Erythroblast (primary cell): ENCODE data around the gene CYP46A1.

ENCODE experiments used
- GATA1 ChIP-seq: IDR thresholded peaks from 2 replicates; pipeline ENCODE4 v1.6.1; 2011; ENCODE audit warnings: low read depth, mild to moderate bottlenecking, control low read depth, low read length, moderate library complexity
- POLR2A ChIP-seq: IDR thresholded peaks from 2 replicates; pipeline ENCODE4 v1.6.1; 2011; ENCODE audit warnings: mild to moderate bottlenecking, low read length

DNA sequence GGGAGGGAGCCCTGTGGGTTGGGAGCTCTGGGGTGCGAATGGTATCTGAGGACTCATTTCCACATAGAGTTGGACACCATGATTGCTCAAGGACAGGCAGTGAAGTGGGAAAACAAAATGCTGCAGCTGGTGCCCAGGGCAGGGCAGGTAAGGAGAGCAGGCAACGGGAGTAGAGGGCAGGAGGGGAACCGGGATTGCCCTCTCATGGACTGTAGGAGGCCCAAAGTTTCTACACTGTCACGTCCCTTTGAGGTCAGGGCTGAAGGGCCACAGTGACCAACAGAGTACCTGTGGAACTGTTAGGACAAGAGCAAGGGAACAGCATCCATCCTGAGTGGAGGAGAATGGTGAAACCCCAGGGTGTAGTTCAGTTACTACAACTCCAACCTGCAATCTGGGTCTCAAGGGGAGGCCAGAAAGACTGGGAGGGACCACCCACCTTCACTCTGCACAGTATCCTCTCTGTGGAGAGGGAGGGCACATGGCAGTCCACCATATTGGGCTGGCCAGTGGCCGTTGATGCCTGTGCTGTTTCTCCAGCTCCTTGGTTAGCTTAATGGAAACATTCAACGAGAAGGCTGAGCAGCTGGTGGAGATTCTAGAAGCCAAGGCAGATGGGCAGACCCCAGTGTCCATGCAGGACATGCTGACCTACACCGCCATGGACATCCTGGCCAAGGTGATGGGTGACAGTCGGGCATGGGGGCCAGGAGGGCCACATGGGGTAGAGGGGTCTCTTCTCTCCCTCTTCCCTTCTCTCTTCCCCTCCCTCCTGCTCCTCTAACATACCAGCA is 22.2 kb downstream of the CYP46A1 start:
- TF ChIP-seq POLR2A (no peak), GATA1 (no peak)
